ENCODE results near the gene EXO1.

DNA sequence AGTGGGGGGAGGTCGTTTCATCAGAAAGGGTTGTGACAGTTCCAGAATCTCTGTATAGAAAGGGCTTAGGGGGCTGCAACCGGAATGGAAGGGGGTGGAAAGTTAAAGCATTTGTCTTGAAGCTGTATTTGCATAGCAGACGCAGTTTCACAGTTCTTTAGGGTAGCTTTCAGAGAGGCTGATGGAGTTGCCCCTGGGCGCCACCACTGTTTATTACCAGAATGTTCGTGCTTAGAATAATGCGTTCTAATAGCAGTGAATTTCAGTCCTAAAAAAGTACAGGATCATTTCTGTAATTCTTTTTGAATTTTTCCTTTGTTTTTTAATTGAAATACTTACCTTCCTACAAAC, 1.3 kb downstream of the EXO1 start:
- TF ChIP-seq YY1 (IDR thresholded peaks at IDR 0.05; ENCODE audit: insufficient read depth, insufficient read length) (no peak), ZNF274 (IDR thresholded peaks at IDR 0.05; ENCODE audit: low read depth, low read length) (no peak)

All from NT2/D1 (cell line).